Measurements from ENCODE around the gene PAX6. TPM values are rescaled to one million over a fixed set of nuclear protein-coding genes. Genes with fewer than 3 reads are reported as not detected.

The PAX6 gene
- total RNA-seq, 2 experiments from 2014 or later: not detected

- Mint-ChIP-seq H3K9me3 (no peaks in the 10 kb centered on the region), H3K36me3 (ENCODE audit: low read depth) (peaks cover 4% of the 10 kb centered on the region), H3K4me1 (peaks cover 10% of the 10 kb centered on the region), H3K27me3 (peaks cover 74% of the 10 kb centered on the region), H3K27ac (peak overlapping the region; percentile 54), H3K4me3 (peak overlapping the region; percentile 22)
- ChIA-PET CTCF (no interaction called here), POLR2A (no interaction called here)
- no peak for DNase-seq
Measured at GRCh38 chr11:31826536-31827438, 15.7 kb upstream of the PAX6 start.

GRCh38 chr11:31825838-31826484 is 14.8 kb upstream of the PAX6 start:
- peaks cover 7% of the 10 kb centered on the region for H3K36me3 Mint-ChIP-seq (ENCODE audit: low read depth)
- no peaks in the 10 kb centered on the region for H3K9me3 Mint-ChIP-seq
- POLR2A ChIA-PET: no interaction called here
- CTCF ChIA-PET: no interaction called here
- no peak overlapping the region for H3K4me3 Mint-ChIP-seq
- H3K27me3 Mint-ChIP-seq: peaks cover 82% of the 10 kb centered on the region
- no peak overlapping the region for H3K27ac Mint-ChIP-seq
- DNase-seq: no peak
- H3K4me1 Mint-ChIP-seq: peaks cover 10% of the 10 kb centered on the region

- H3K9me3 Mint-ChIP-seq: no peaks in the 10 kb centered on the region
- peak overlapping the region; percentile 25 for H3K27ac Mint-ChIP-seq
- H3K4me3 Mint-ChIP-seq: peak overlapping the region; percentile 22
- H3K36me3 Mint-ChIP-seq (ENCODE audit: low read depth): peaks cover 7% of the 10 kb centered on the region
- ChIA-PET CTCF (no interaction called here), POLR2A (no interaction called here)
- peaks cover 10% of the 10 kb centered on the region for H3K4me1 Mint-ChIP-seq
- peaks cover 85% of the 10 kb centered on the region for H3K27me3 Mint-ChIP-seq
- no peak for DNase-seq
Measured at GRCh38 chr11:31824879-31825837, 14.0 kb upstream of the PAX6 start.

- no peak for DNase-seq
- CTCF ChIA-PET: interaction anchor here (1.5 to 1.8 kb wide), 2 partner anchors 11 to 26 kb away, joined by 4 to 6 read pairs; no protein-coding TSS in a partner anchor
- H3K27me3 Mint-ChIP-seq: peaks cover 84% of the 10 kb centered on the region
- H3K4me1 Mint-ChIP-seq: peaks cover 10% of the 10 kb centered on the region
- POLR2A ChIA-PET: no interaction called here
- peaks cover 7% of the 10 kb centered on the region for H3K36me3 Mint-ChIP-seq (ENCODE audit: low read depth)
- H3K9me3 Mint-ChIP-seq: no peaks in the 10 kb centered on the region
- H3K4me3 Mint-ChIP-seq: peak overlapping the region; percentile 22
- H3K27ac Mint-ChIP-seq: no peak overlapping the region
Measured at GRCh38 chr11:31824332-31824878, 13.3 kb upstream of the PAX6 start.

GRCh38 chr11:31823644-31824331 is 12.7 kb upstream of the PAX6 start:
- Mint-ChIP-seq H3K27ac (no peak overlapping the region), H3K9me3 (no peaks in the 10 kb centered on the region), H3K4me3 (no peak overlapping the region), H3K27me3 (peaks cover 85% of the 10 kb centered on the region), H3K4me1 (peaks cover 10% of the 10 kb centered on the region), H3K36me3 (ENCODE audit: low read depth) (peaks cover 7% of the 10 kb centered on the region)
- DNase-seq: no peak
- ChIA-PET POLR2A (no interaction called here), CTCF (interaction anchor here (1.1 to 1.8 kb wide), 3 partner anchors 11 to 25 kb away, joined by 3 to 6 read pairs (median 4); no protein-coding TSS in a partner anchor)

- Mint-ChIP-seq H3K9me3 (no peaks in the 10 kb centered on the region), H3K27me3 (peaks cover 88% of the 10 kb centered on the region), H3K27ac (no peak overlapping the region), H3K36me3 (ENCODE audit: low read depth) (peaks cover 7% of the 10 kb centered on the region), H3K4me3 (no peak overlapping the region), H3K4me1 (peaks cover 10% of the 10 kb centered on the region)
- POLR2A ChIA-PET: no interaction called here
- no peak for DNase-seq
- CTCF ChIA-PET: interaction anchor here (1.1 to 1.8 kb wide), 3 partner anchors 10 to 25 kb away, joined by 3 to 6 read pairs (median 4); no protein-coding TSS in a partner anchor
Measured at GRCh38 chr11:31822927-31823643, 12.0 kb upstream of the PAX6 start.

GRCh38 chr11:31822175-31822926 is 11.2 kb upstream of the PAX6 start:
- Mint-ChIP-seq H3K36me3 (ENCODE audit: low read depth) (peaks cover 7% of the 10 kb centered on the region), H3K4me3 (no peak overlapping the region), H3K27ac (no peak overlapping the region), H3K9me3 (no peaks in the 10 kb centered on the region), H3K4me1 (peaks cover 4% of the 10 kb centered on the region), H3K27me3 (peaks cover 84% of the 10 kb centered on the region)
- ChIA-PET POLR2A (no interaction called here), CTCF (interaction anchor here (1.5 to 1.8 kb wide), 2 partner anchors 9 to 24 kb away, joined by 4 to 6 read pairs; no protein-coding TSS in a partner anchor)
- DNase-seq: no peak

- CTCF ChIA-PET: no interaction called here
- H3K36me3 Mint-ChIP-seq (ENCODE audit: low read depth): peaks cover 7% of the 10 kb centered on the region
- POLR2A ChIA-PET: no interaction called here
Measured at GRCh38 chr11:31821766-31822165, 10.6 kb upstream of the PAX6 start.

GRCh38 chr11:31821235-31821764 is 10.2 kb upstream of the PAX6 start:
- Mint-ChIP-seq H3K27ac (no peak overlapping the region), H3K36me3 (ENCODE audit: low read depth) (peaks cover 7% of the 10 kb centered on the region), H3K27me3 (peaks cover 83% of the 10 kb centered on the region), H3K4me3 (no peak overlapping the region), H3K9me3 (no peaks in the 10 kb centered on the region), H3K4me1 (peaks cover 3% of the 10 kb centered on the region)
- DNase-seq: no peak
- CTCF ChIA-PET: no interaction called here
- POLR2A ChIA-PET: no interaction called here

More at GRCh38 chr11:31821766-31822165, 10.6 kb upstream of the PAX6 start:
- Mint-ChIP-seq H3K27ac (no peak overlapping the region), H3K9me3 (no peaks in the 10 kb centered on the region), H3K4me1 (peaks cover 4% of the 10 kb centered on the region), H3K27me3 (peaks cover 85% of the 10 kb centered on the region), H3K4me3 (no peak overlapping the region)
- DNase-seq: no peak

- H3K27me3 Mint-ChIP-seq: peaks cover 83% of the 10 kb centered on the region
- no peaks in the 10 kb centered on the region for H3K9me3 Mint-ChIP-seq
- H3K4me3 Mint-ChIP-seq: no peak overlapping the region
- no peak for DNase-seq
- peaks cover 5% of the 10 kb centered on the region for H3K4me1 Mint-ChIP-seq
- ChIA-PET CTCF (no interaction called here), POLR2A (no interaction called here)
- peaks cover 6% of the 10 kb centered on the region for H3K36me3 Mint-ChIP-seq (ENCODE audit: low read depth)
- H3K27ac Mint-ChIP-seq: peak overlapping the region; percentile 5
Measured at GRCh38 chr11:31820438-31820818, 9.3 kb upstream of the PAX6 start.
